ENCODE results near the gene PSMF1.

GRCh38 chr20:1119128-1119505, 715 bp downstream of the PSMF1 start:
- TF ChIP-seq, protein P1, sequence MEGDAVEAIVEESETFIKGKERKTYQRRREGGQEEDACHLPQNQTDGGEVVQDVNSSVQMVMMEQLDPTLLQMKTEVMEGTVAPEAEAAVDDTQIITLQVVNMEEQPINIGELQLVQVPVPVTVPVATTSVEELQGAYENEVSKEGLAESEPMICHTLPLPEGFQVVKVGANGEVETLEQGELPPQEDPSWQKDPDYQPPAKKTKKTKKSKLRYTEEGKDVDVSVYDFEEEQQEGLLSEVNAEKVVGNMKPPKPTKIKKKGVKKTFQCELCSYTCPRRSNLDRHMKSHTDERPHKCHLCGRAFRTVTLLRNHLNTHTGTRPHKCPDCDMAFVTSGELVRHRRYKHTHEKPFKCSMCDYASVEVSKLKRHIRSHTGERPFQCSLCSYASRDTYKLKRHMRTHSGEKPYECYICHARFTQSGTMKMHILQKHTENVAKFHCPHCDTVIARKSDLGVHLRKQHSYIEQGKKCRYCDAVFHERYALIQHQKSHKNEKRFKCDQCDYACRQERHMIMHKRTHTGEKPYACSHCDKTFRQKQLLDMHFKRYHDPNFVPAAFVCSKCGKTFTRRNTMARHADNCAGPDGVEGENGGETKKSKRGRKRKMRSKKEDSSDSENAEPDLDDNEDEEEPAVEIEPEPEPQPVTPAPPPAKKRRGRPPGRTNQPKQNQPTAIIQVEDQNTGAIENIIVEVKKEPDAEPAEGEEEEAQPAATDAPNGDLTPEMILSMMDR (IDR thresholded peaks at IDR 0.05), result no peak
- TF ChIP-seq POLR2A (IDR thresholded peaks at IDR 0.05), result no peak
